Fibroblast of skin of abdomen (primary cell): ENCODE measurements around the gene WDR44.
"Not testable (repeated sequence)": the region's sequence is repeated elsewhere in the genome, so short reads cannot be mapped to it uniquely, and the experiment has no call there.

Experiments
- DNase-seq: peaks from one replicate; pipeline ENCODE4 v3.0.0-alpha.2; 2013

Gene WDR44

GRCh38 chrX:118482384-118482783 is 136.5 kb downstream of the WDR44 start:
- DNase-seq, result not testable (repeated sequence)

GRCh38 chrX:118484216-118484903 is 138.5 kb downstream of the WDR44 start:
- DNase-seq, result no peak

DNA sequence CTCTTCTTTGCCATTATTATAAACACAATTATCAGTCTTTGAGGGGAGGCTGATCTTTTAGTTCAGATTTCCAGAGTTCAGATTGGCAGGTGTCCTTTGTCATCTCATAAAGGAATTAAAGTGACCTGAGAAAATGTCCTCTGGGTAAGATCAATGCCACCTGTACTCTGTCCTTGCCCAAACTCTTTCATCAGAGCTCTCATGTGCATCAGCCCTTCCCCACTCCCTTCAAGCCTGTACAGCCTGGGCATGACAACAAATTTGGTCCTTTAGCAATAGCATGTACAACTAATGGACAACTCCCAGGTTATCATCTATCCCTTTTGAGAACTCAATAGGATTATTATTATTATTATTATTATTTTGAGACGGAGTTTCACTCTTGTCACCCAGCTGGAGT is 140.8 kb downstream of the WDR44 start:
- not testable (repeated sequence) for DNase-seq

DNA sequence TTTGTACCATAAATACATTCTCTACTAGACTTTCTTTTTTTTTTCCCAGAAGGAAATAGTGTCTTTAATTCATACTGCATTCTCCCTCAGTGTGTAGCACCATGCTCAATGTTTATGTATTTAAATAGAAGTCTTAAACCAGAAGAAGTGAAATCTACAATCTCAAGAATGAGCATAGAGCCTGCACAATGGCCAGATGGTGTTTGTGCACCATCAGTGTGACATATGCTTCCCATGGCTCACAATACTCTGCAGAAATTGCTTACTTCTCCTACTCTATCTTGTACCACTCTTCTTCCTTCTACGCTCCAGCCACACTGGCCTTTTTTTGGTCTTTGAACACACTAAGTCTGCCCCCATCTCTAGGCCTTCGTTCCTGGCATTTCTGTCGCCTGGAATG is 147.1 kb downstream of the WDR44 start:
- DNase-seq, result no peak

DNA sequence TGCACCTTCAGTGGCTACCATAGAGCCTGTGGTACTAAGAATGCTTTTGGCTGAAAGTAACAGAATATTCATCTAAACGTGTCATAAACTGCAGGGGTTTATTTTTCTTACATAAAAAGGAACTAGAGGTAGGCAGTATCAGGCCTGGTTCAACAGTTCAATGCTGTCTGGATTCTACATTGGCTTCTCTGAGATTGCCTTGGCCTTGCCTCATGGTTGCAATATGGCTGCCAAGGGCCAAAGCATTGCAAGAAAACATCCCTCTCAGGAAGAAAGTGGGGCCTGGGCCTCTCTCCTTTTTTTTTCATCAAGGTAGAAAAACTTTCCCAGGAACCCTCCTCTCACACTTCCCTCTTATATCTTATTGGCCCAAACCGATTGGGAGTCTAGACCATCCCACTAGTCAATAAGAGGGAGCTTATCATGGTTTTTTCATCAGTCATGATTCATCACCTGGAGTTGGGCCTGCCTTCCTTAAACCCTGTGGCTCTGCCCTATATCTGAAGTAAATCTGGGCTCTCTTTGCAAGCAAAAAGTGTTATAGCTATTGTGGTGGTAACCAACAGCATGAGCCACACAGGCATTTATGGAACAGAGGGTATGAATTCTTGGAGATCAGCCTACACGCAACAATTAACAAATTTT is 147.9 kb downstream of the WDR44 start:
- no peak for DNase-seq

GRCh38 chrX:118495061-118495921 is 149.4 kb downstream of the WDR44 start, which contains the start of gene DOCK11:
TSS of gene DOCK11 (plus strand) at chrX:118495815. CDS start at chrX:118495972, 157 bp downstream.
- DNase-seq, result peak; percentile 90

- DNase-seq, result peak; percentile 33
These were observed 150.3 kb downstream of the WDR44 start for GRCh38 chrX:118495958-118496762.

DNA sequence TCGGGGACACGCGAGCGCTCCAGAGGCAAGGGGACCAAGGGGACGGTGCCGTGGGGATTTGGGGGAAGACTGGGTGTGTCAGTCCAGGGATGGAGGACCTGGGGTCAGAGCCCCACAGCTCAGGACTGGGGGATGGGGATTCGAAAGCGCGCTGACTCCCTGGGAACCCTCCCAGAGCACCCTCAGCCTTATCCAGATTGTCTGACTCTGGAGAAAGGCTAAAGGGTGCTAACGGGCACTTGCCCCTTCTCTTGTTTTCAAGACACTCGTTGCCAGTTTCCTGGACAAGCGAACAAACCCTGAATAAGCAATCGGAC is 150.8 kb downstream of the WDR44 start:
- no peak for DNase-seq

DNA sequence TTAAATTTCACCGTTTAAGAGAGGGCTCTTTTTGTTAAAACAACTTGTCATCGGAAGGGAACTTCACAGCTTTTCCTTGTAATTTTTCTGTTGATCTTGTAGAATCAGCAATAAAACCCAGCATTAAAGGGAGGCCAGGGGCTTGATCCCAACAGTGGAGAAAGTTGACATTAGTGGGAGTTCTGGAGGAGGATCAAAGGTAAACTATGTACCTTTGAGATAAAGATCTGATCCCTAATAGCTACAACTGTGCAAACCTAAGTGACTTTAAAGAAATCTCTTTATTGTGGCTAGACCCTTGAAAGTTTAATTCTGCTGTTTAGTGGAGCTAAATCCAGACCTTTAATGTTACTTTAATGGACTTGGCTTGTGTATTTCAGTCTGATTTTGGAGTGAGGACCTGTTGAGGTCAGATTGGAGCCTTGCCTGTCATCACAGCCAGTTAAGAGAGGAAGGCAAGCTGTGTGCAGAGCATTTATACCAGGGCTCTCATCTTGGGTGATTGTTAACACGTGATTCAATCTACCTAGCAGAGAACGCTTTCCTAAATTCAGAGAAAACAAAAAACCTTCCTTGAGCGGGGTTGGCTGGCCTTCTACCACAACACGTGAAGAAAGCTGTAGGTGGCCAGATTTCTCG is 151.4 kb downstream of the WDR44 start:
- no peak for DNase-seq

DNA sequence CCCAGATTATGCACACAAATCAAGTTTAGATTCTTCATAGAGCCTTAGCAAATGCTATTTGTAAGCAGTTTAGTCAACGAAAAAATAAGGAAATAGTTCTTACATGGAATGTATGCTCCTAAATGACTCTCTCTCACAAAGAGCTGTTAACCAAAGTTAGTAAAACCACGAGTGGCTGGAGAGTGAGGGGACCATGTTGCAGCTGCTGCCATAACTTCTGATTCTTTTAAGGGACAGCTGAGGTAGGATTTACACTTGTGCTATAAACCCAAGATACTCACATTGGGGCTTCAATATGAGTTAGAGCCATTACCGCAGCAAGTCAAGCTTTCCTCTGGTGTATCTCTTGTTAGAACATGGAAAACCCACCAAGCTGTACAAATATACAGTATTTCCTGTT is 152.4 kb downstream of the WDR44 start:
- no peak for DNase-seq

- no peak for DNase-seq
These were observed 152.8 kb downstream of the WDR44 start for GRCh38 chrX:118498755-118499154.

GRCh38 chrX:118499295-118499694 is 153.4 kb downstream of the WDR44 start:
- no peak for DNase-seq
